Measurements from ENCODE around the gene TENM4. TPM values are rescaled to one million over a fixed set of nuclear protein-coding genes. Genes with fewer than 3 reads are reported as not detected.

Gene TENM4
- total and polyA plus RNA-seq, 10 of the 15 experiments (the other 5 are each of a cell fraction or from before 2014, with no cell fraction given), result 0.03 to 0.12 (median 0.06) TPM; not detected in 7

DNA sequence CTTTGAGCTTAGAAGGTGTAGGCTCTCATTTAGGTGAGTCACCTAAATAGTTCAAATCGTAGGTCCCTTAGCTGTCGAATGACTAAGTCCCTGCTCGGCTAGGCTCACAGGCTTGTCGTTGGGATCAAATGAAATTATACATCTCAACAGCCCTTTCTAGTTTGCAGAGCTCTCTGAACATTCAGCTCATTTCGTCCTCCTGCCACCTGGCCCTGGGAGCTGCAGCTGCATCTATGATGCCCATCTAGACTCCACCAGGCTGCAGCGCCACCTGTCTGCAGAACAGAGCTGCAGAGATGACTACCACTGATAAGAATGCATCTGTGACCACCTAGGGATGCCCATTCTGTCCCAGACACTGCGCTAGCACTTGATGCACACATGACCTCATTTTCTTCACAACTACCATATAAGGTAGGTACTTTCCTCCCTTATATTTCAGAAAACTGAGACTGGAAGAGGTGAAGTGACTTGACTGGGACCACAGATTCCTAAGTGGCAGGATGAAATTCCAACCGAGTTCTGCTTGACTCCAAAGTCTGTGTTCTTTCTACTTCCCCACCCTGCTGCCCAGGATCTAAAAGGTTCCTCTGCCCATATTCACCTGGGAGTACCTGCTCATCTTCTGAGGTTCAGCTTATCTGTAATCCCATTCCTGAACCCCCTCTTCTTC is 725.1 kb downstream of the TENM4 start:
- H3K4me2 ChIP-seq (ENCODE audit: control insufficient read depth, insufficient read depth), result no peak overlapping the region
- no peaks in the 10 kb centered on the region for H4K20me1 ChIP-seq (ENCODE audit: control insufficient read depth, insufficient read depth)
- no peaks in the 10 kb centered on the region for H3K4me1 ChIP-seq (ENCODE audit: control insufficient read depth, insufficient read depth, low read length)
- H3K4me3 ChIP-seq, result no peak overlapping the region
- DNase-seq (ENCODE audit: low read depth, low spot score) (no peak), ATAC-seq (peak; percentile 90), FAIRE-seq (no peak)
- no peak overlapping the region for H2AFZ ChIP-seq (ENCODE audit: control insufficient read depth, low read depth, low read length)
- H3K79me2 ChIP-seq (ENCODE audit: control insufficient read depth, insufficient read depth, low read length), result no peaks in the 10 kb centered on the region
- POLR2A ChIA-PET, result no interaction called here
- BruUV-seq (replicated peaks), result no TSS peak
- peaks cover 0 to 1% of the 10 kb centered on the region in 2 experiments; a peak in 1 of 4 replicates for H3K27me3 ChIP-seq (replicated peaks in 1 of 2; ENCODE audit: control insufficient read depth in 2 of 2, insufficient read depth in 2 of 2, low read length in 1 of 2)
- H3K9ac ChIP-seq (ENCODE audit: control insufficient read depth, insufficient read depth, low read length), result no peak overlapping the region
- H3K36me3 ChIP-seq (ENCODE audit: control insufficient read depth in 2 of 2, insufficient read depth in 2 of 2, low read length in 1 of 2), result no peaks in the 10 kb centered on the region
- WGBS (ENCODE audit: insufficient coverage, insufficient replicate concordance, low lambda C conversion rate, missing lambda C conversion rate), result 43% methylated on average over 8 of the region's 8 CpGs
- RAD21 ChIA-PET (ENCODE audit: unreplicated experiment), result interaction anchor here (0.7 to 2.0 kb wide), 6 partner anchors 15 to 384 kb away, joined by 3 to 37 read pairs (median 3); no protein-coding TSS in a partner anchor
- no peak overlapping the region for H3K27ac ChIP-seq (ENCODE audit: control insufficient read depth, insufficient read depth)
- in situ Hi-C loops (cut with MboI) (no loop called here), intact Hi-C loops (cut with micrococcal nuclease; ENCODE audit: unreplicated experiment) (loop anchor here (1.0 kb wide), 1 partner anchor 70 kb away; no protein-coding TSS in a partner anchor)
- H3K9me3 ChIP-seq (replicated peaks; ENCODE audit: control insufficient read depth, insufficient read depth, low read length), result no peaks in the 10 kb centered on the region
- SMC1A ChIA-PET (ENCODE audit: uncharacterized antibody, unreplicated experiment), result interaction anchor here (0.6 to 7.2 kb wide), 4 partner anchors 70 to 568 kb away, joined by 3 to 55 read pairs (median 4); no protein-coding TSS in a partner anchor
- CTCF ChIA-PET, result interaction anchor here (0.6 to 7.2 kb wide), 28 partner anchors 10 to 488 kb away, joined by 3 to 172 read pairs (median 5); no protein-coding TSS in a partner anchor
- TF ChIP-seq HDAC6 (IDR thresholded peaks at IDR 0.05; ENCODE audit: unreplicated experiment) (no peak), TCF7 (IDR thresholded peaks at IDR 0.05; ENCODE audit: borderline replicate concordance) (no peak), ATF2 (IDR thresholded peaks at IDR 0.05; ENCODE audit: low read length) (no peak), CTCF (IDR thresholded peaks at IDR 0.05 in 2 of 3, conservative IDR thresholded peaks at IDR 0.05 in 1 of 3; ENCODE audit: control insufficient read depth in 2 of 3, extremely low read depth in 1 of 3, insufficient read depth in 1 of 3, low read depth in 3 of 3, low read length in 3 of 3) (peak; percentile 68 to 86 (median 79)), SMARCA5 (IDR thresholded peaks at IDR 0.05) (no peak), EED (IDR thresholded peaks at IDR 0.05; ENCODE audit: low read depth) (no peak), NKRF (conservative IDR thresholded peaks at IDR 0.05) (no peak), NR2F1 (conservative IDR thresholded peaks at IDR 0.05) (no peak), SMC3 (IDR thresholded peaks at IDR 0.05; ENCODE audit: borderline replicate concordance, low read length) (peak; percentile 64), ATF7 (IDR thresholded peaks at IDR 0.05; ENCODE audit: low read depth) (no peak), RAD21 (IDR thresholded peaks at IDR 0.05; ENCODE audit: insufficient read depth, low read depth, low read length) (peak; percentile 51)
- TF ChIP-seq, protein P1, sequence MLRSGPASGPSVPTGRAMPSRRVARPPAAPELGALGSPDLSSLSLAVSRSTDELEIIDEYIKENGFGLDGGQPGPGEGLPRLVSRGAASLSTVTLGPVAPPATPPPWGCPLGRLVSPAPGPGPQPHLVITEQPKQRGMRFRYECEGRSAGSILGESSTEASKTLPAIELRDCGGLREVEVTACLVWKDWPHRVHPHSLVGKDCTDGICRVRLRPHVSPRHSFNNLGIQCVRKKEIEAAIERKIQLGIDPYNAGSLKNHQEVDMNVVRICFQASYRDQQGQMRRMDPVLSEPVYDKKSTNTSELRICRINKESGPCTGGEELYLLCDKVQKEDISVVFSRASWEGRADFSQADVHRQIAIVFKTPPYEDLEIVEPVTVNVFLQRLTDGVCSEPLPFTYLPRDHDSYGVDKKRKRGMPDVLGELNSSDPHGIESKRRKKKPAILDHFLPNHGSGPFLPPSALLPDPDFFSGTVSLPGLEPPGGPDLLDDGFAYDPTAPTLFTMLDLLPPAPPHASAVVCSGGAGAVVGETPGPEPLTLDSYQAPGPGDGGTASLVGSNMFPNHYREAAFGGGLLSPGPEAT (IDR thresholded peaks at IDR 0.05; ENCODE audit: low read depth), result no peak
- TF ChIP-seq, protein P2, sequence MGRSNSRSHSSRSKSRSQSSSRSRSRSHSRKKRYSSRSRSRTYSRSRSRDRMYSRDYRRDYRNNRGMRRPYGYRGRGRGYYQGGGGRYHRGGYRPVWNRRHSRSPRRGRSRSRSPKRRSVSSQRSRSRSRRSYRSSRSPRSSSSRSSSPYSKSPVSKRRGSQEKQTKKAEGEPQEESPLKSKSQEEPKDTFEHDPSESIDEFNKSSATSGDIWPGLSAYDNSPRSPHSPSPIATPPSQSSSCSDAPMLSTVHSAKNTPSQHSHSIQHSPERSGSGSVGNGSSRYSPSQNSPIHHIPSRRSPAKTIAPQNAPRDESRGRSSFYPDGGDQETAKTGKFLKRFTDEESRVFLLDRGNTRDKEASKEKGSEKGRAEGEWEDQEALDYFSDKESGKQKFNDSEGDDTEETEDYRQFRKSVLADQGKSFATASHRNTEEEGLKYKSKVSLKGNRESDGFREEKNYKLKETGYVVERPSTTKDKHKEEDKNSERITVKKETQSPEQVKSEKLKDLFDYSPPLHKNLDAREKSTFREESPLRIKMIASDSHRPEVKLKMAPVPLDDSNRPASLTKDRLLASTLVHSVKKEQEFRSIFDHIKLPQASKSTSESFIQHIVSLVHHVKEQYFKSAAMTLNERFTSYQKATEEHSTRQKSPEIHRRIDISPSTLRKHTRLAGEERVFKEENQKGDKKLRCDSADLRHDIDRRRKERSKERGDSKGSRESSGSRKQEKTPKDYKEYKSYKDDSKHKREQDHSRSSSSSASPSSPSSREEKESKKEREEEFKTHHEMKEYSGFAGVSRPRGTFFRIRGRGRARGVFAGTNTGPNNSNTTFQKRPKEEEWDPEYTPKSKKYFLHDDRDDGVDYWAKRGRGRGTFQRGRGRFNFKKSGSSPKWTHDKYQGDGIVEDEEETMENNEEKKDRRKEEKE (IDR thresholded peaks at IDR 0.05), result no peak
